IMR-90 (cell line): ENCODE measurements around the gene SPATA3. TPM values are rescaled to one million over a fixed set of nuclear protein-coding genes. Genes with fewer than 3 reads are reported as not detected.

Experiments
- ATAC-seq: fragments of 200-7000 bp; cut with Tn5 transposase; 2 replicates; pipeline ENCODE4 v1.9.1; 2020; ENCODE audit warnings: low read depth, mild to moderate bottlenecking, moderate library complexity
- BruUV-seq: library from RNA; stranded (reverse); fragments of 400-500 nt; replicated peaks from 2 replicates; lab custom pipeline; 2021; lab: Mats Ljungman, UMichigan
- CTCF ChIA-PET: fragments of 300-600 bp; formaldehyde crosslinking; extraction: SDS; loops from one replicate; lab custom pipeline; 2021; ENCODE audit warnings: antibody characterized with exemption; lab: Yijun Ruan, JAX
- POLR2A ChIA-PET: fragments of 300-600 bp; sonication (Branson Sonifier 250); formaldehyde crosslinking; loops from one replicate; lab custom pipeline; 2022; ENCODE audit warnings: antibody characterized with exemption; ENCODE audit not compliant: unreplicated experiment; lab: Charles Lee
- DNase-seq: peaks from one replicate; pipeline ENCODE4 v3.0.0; 2013
- H2AFZ ChIP-seq: replicated peaks from 2 replicates; pipeline ENCODE3; 2013; ENCODE audit warnings: low read length, mild to moderate bottlenecking; ENCODE audit not compliant: poor library complexity
- H2AK5ac ChIP-seq: 2 replicates; pipeline ENCODE4 v1.6.1; 2013; ENCODE audit warnings: low read depth, low read length, inconsistent platforms
- H2AK9ac ChIP-seq: replicated peaks from 2 replicates; pipeline ENCODE3; 2013; ENCODE audit warnings: mild to moderate bottlenecking, low read depth, low read length, moderate library complexity; ENCODE audit not compliant: poor library complexity
- H2BK120ac ChIP-seq: 2 replicates; pipeline ENCODE4 v1.6.1; 2013; ENCODE audit warnings: low read depth, low read length, inconsistent platforms
- H2BK15ac ChIP-seq: 3 replicates; pipeline ENCODE4 v1.6.1; 2013; ENCODE audit warnings: low read depth, low read length, inconsistent platforms
- H2BK20ac ChIP-seq: 2 replicates; pipeline ENCODE4 v1.6.1; 2013; ENCODE audit warnings: low read depth, mild to moderate bottlenecking, inconsistent platforms, low read length, moderate library complexity
- H2BK5ac ChIP-seq: 2 replicates; pipeline ENCODE4 v1.6.1; 2013; ENCODE audit warnings: mild to moderate bottlenecking, low read depth, low read length, inconsistent platforms; ENCODE audit not compliant: poor library complexity, severe bottlenecking
- H3K14ac ChIP-seq: replicated peaks from 2 replicates; pipeline ENCODE4 v1.6.1; 2013; ENCODE audit warnings: low read depth, low read length, inconsistent platforms
- H3K18ac ChIP-seq: 2 replicates; pipeline ENCODE4 v1.6.1; 2013; ENCODE audit warnings: low read depth, low read length, control low read depth
- H3K23ac ChIP-seq: 2 replicates; pipeline ENCODE4 v1.6.1; 2013; ENCODE audit warnings: low read depth, low read length, inconsistent platforms
- H3K27ac ChIP-seq: 2 replicates; pipeline ENCODE4 v1.5.1; 2013; ENCODE audit warnings: mild to moderate bottlenecking, control low read depth, low read length; ENCODE audit not compliant: insufficient read depth
- H3K27me3 ChIP-seq: 2 replicates; pipeline ENCODE4 v1.6.1; 2013; ENCODE audit warnings: low read length; ENCODE audit not compliant: control insufficient read depth, insufficient read depth
- H3K36me3 ChIP-seq: 2 replicates; pipeline ENCODE4 v1.6.1; 2013; ENCODE audit warnings: low read length, mixed read lengths; ENCODE audit not compliant: control insufficient read depth, insufficient read depth
- H3K4ac ChIP-seq: 2 replicates; pipeline ENCODE4 v1.6.1; 2013; ENCODE audit warnings: low read depth, low read length, inconsistent platforms
- H3K4me1 ChIP-seq: 2 replicates; pipeline ENCODE4 v1.6.1; 2013; ENCODE audit warnings: low read length, mixed read lengths; ENCODE audit not compliant: control insufficient read depth, insufficient read depth
- H3K4me2 ChIP-seq: 2 replicates; pipeline ENCODE4 v1.6.1; 2013; ENCODE audit warnings: low read depth, mild to moderate bottlenecking, control low read depth, low read length, moderate library complexity
- H3K4me3 ChIP-seq: 2 replicates; pipeline ENCODE4 v1.5.1; 2013; ENCODE audit warnings: low read depth, mild to moderate bottlenecking, control low read depth, low read length, moderate library complexity; ENCODE audit not compliant: insufficient read depth
- H3K56ac ChIP-seq: 2 replicates; pipeline ENCODE4 v1.6.1; 2013; ENCODE audit warnings: low read length, inconsistent platforms; ENCODE audit not compliant: insufficient read depth; ENCODE audit errors: extremely low read depth
- H3K79me1 ChIP-seq, 2 experiments: 2 replicates each; pipeline ENCODE4 v1.6.1; 2013; ENCODE audit warnings: low read length in 2 of 2, inconsistent platforms in 1 of 2, low read depth in 1 of 2
- H3K9ac ChIP-seq: 2 replicates; pipeline ENCODE4 v1.6.1; 2013; ENCODE audit warnings: low read depth, low read length, control low read depth
- H3K9me1 ChIP-seq: 2 replicates; pipeline ENCODE4 v1.6.1; 2013; ENCODE audit warnings: low read length, inconsistent platforms; ENCODE audit not compliant: insufficient read depth
- H3K9me3 ChIP-seq: 2 replicates; pipeline ENCODE4 v1.6.1; 2013; ENCODE audit warnings: low read length; ENCODE audit not compliant: control insufficient read depth, insufficient read depth
- H4K20me1 ChIP-seq: 2 replicates; pipeline ENCODE4 v1.6.1; 2013; ENCODE audit warnings: low read length, inconsistent platforms; ENCODE audit not compliant: insufficient read depth
- H4K5ac ChIP-seq: 2 replicates; pipeline ENCODE4 v1.6.1; 2013; ENCODE audit warnings: mild to moderate bottlenecking, low read depth, low read length, control low read depth
- H4K8ac ChIP-seq, 2 experiments: 2 replicates each; pipeline ENCODE4 v1.6.1; 2013; ENCODE audit warnings: low read depth in 2 of 2, low read length in 2 of 2, control low read depth in 1 of 2, inconsistent platforms in 1 of 2
- H4K91ac ChIP-seq: 2 replicates; pipeline ENCODE4 v1.6.1; 2013; ENCODE audit warnings: low read depth, low read length, inconsistent platforms; ENCODE audit not compliant: insufficient read depth
- BHLHE40 ChIP-seq: fragments of 150-350 bp; IDR thresholded peaks from 2 replicates; pipeline ENCODE4 v1.6.1; 2016; ENCODE audit warnings: mild to moderate bottlenecking, low read depth, low read length
- CEBPB ChIP-seq: IDR thresholded peaks from 2 replicates; pipeline ENCODE4 v1.6.1; 2012; ENCODE audit warnings: low read depth, low read length, improper control_type of control experiment
- CHD1 ChIP-seq: IDR thresholded peaks from 2 replicates; pipeline ENCODE4 v1.6.1; 2012; ENCODE audit warnings: low read depth, low read length, improper control_type of control experiment
- ELK1 ChIP-seq: fragments of 150-350 bp; IDR thresholded peaks from 2 replicates; pipeline ENCODE4 v1.6.1; 2016; ENCODE audit warnings: low read depth, mild to moderate bottlenecking, low read length, moderate library complexity, borderline replicate concordance
- FOS ChIP-seq: fragments of 150-350 bp; IDR thresholded peaks from 2 replicates; pipeline ENCODE4 v1.6.1; 2016; ENCODE audit warnings: low read depth, low read length
- MAFK ChIP-seq: IDR thresholded peaks from 2 replicates; pipeline ENCODE4 v1.6.1; 2012; ENCODE audit warnings: low read depth, low read length, improper control_type of control experiment
- MAZ ChIP-seq: IDR thresholded peaks from 2 replicates; pipeline ENCODE4 v1.6.1; 2012; ENCODE audit warnings: low read depth, mild to moderate bottlenecking, low read length, improper control_type of control experiment, moderate library complexity, borderline replicate concordance
- MXI1 ChIP-seq: IDR thresholded peaks from 2 replicates; pipeline ENCODE4 v1.6.1; 2012; ENCODE audit warnings: low read depth, mild to moderate bottlenecking, low read length, moderate library complexity, borderline replicate concordance
- NFE2L2 ChIP-seq: fragments of 150-350 bp; IDR thresholded peaks from 2 replicates; pipeline ENCODE4 v1.6.1; 2016; ENCODE audit warnings: low read depth, mild to moderate bottlenecking, low read length
- POLR2A ChIP-seq: IDR thresholded peaks from 2 replicates; pipeline ENCODE4 v1.6.1; 2012; ENCODE audit warnings: mild to moderate bottlenecking, low read depth, low read length
- RAD21 ChIP-seq: IDR thresholded peaks from 2 replicates; pipeline ENCODE4 v1.6.1; 2012; ENCODE audit warnings: low read length, improper control_type of control experiment
- RCOR1 ChIP-seq: IDR thresholded peaks from 2 replicates; pipeline ENCODE4 v1.6.1; 2012; ENCODE audit warnings: mild to moderate bottlenecking, low read length, improper control_type of control experiment; ENCODE audit not compliant: insufficient replicate concordance
- RFX5 ChIP-seq: IDR thresholded peaks from 2 replicates; pipeline ENCODE4 v1.8.0; 2012; ENCODE audit warnings: low read depth, mild to moderate bottlenecking, low read length, moderate library complexity
- SMC3 ChIP-seq: fragments of 150-350 bp; IDR thresholded peaks from 2 replicates; pipeline ENCODE4 v1.6.1; 2016; ENCODE audit warnings: low read depth, mild to moderate bottlenecking, antibody characterized with exemption, low read length, moderate library complexity
- USF2 ChIP-seq: fragments of 150-350 bp; IDR thresholded peaks from 2 replicates; pipeline ENCODE4 v1.6.1; 2017; ENCODE audit warnings: mild to moderate bottlenecking, antibody characterized with exemption, low read length, low read depth
- WGBS, 2 experiments: methylation state at CpG; one replicate each; pipeline versions ENCODE4 v1.1.5 to v1.1.7; 2013; ENCODE audit warnings: missing lambda C conversion rate in 2 of 2; ENCODE audit not compliant: insufficient read length in 1 of 2; ENCODE audit errors: extremely low coverage in 2 of 2; 5-methylcytosine and 5-hydroxymethylcytosine counted together
- dilution Hi-C: fragments of 300-500 bp; cut with HindIII; formaldehyde crosslinking; loops from one replicate; pipeline ENCODE4 v1.14.3; 2018; ENCODE audit warnings: low sequenced_read_pairs; ENCODE audit not compliant: unreplicated experiment
- in situ Hi-C: fragments of 300-500 bp; cut with MboI; formaldehyde crosslinking; loops from 3 replicates; pipeline ENCODE4 v1.14.3; 2019; ENCODE audit warnings: low sequenced_read_pairs, inconsistent platforms, mixed read lengths
- intact Hi-C: fragments of 100-400 bp; cut with micrococcal nuclease; formaldehyde crosslinking; loops from 2 replicates; pipeline ENCODE4 v1.10.0; 2022
- polyA plus RNA-seq, 3 experiments: library from polyadenylated mRNA; depleted of rRNA; stranded (reverse); fragments of >200 nt; gene quantifications; 2 replicates each; pipeline ENCODE4 v1.2.3, GENCODE V29; 2012; ENCODE audit warnings: low replicate concordance in 1 of 3
- total RNA-seq: library from RNA; depleted of rRNA; stranded (reverse); fragments of >200 nt; gene quantifications from 2 replicates; pipeline ENCODE4 v1.2.3, GENCODE V29; 2012
- TF ChIP-seq, protein P1 (sequence below): conservative IDR thresholded peaks from 2 replicates; pipeline ENCODE4 v1.5.1; 2012; ENCODE audit warnings: mild to moderate bottlenecking, low read depth, low read length, improper control_type of control experiment

SPATA3 gene
- total and polyA plus RNA-seq, 2 of the 4 experiments (the other 2 are of a cell fraction), result not detected

- H2AK9ac ChIP-seq, result peak overlapping the region; percentile 98
- peak overlapping the region; percentile 58; the same call in 1 of the 2 replicates for H3K4ac ChIP-seq
- H3K36me3 ChIP-seq, result peaks cover 5% of the 10 kb centered on the region
- POLR2A ChIA-PET, result no interaction called here
- H2BK120ac ChIP-seq, result no peak overlapping the region
- TF ChIP-seq ELK1, result no peak
- TF ChIP-seq, protein P1, sequence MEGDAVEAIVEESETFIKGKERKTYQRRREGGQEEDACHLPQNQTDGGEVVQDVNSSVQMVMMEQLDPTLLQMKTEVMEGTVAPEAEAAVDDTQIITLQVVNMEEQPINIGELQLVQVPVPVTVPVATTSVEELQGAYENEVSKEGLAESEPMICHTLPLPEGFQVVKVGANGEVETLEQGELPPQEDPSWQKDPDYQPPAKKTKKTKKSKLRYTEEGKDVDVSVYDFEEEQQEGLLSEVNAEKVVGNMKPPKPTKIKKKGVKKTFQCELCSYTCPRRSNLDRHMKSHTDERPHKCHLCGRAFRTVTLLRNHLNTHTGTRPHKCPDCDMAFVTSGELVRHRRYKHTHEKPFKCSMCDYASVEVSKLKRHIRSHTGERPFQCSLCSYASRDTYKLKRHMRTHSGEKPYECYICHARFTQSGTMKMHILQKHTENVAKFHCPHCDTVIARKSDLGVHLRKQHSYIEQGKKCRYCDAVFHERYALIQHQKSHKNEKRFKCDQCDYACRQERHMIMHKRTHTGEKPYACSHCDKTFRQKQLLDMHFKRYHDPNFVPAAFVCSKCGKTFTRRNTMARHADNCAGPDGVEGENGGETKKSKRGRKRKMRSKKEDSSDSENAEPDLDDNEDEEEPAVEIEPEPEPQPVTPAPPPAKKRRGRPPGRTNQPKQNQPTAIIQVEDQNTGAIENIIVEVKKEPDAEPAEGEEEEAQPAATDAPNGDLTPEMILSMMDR, result no peak
- TF ChIP-seq CEBPB, result no peak
- TF ChIP-seq MAZ, result no peak
- no peak for TF ChIP-seq RFX5
- TF ChIP-seq RCOR1, result no peak
- no peak for TF ChIP-seq FOS
- TF ChIP-seq MXI1, result no peak
- TF ChIP-seq MAFK, result no peak
- TF ChIP-seq RAD21, result no peak
- TF ChIP-seq NFE2L2, result no peak
- no peak for TF ChIP-seq CHD1
- TF ChIP-seq SMC3, result no peak
- no peak for TF ChIP-seq POLR2A
- TF ChIP-seq BHLHE40, result no peak
- TF ChIP-seq USF2, result no peak
- no peaks in the 10 kb centered on the region for H3K9me3 ChIP-seq
- in situ Hi-C loops (no loop called here), intact Hi-C loops (no loop called here), dilution Hi-C loops (no loop called here)
- H3K79me1 ChIP-seq, result peaks cover 10 to 21% of the 10 kb centered on the region in 2 experiments; a peak in 3 of 4 replicates
- H2AFZ ChIP-seq, result peak overlapping the region; percentile 98
- 0 out of 2 replicates have a peak overlapping the region, but pooled peaks have one; percentile 38 for H4K91ac ChIP-seq
- 20% methylated on average over 3 of the region's 10 CpGs; no CpG with 5 or more reads in 1 of the 2 experiments for WGBS, 2 experiments
- H3K23ac ChIP-seq, result peak overlapping the region; percentile 61
- H2BK15ac ChIP-seq, result no peak overlapping the region
- H3K56ac ChIP-seq, result 0 out of 2 replicates have a peak overlapping the region, but pooled peaks have one; percentile 45
- H3K27ac ChIP-seq, result peak overlapping the region; percentile 98; the same call in 1 of the 2 replicates
- peak overlapping the region; percentile 20; the same call in 1 of the 2 replicates for H4K5ac ChIP-seq
- H3K27me3 ChIP-seq, result no peaks in the 10 kb centered on the region
- H3K4me3 ChIP-seq, result peak overlapping the region; percentile 84
- ATAC-seq (no peak), DNase-seq (peak; percentile 31)
- H3K4me2 ChIP-seq, result peak overlapping the region; percentile 100
- peak overlapping the region; percentile 54; the same call in 1 of the 2 replicates for H3K14ac ChIP-seq
- no TSS peak for BruUV-seq
- H4K20me1 ChIP-seq, result peaks cover 20% of the 10 kb centered on the region; the same call in 1 of the 2 replicates
- H3K9ac ChIP-seq, result peak overlapping the region; percentile 96
- H2AK5ac ChIP-seq, result no peak overlapping the region
- H3K4me1 ChIP-seq, result 0 out of 2 replicates have a peak, but pooled peaks cover 2% of the 10 kb centered on the region
- H4K8ac ChIP-seq, result peak overlapping the region; percentile 67 to 82; a peak in 3 of 4 replicates
- peaks cover 8% of the 10 kb centered on the region for H3K9me1 ChIP-seq
- H2BK20ac ChIP-seq, result no peak overlapping the region
- peak overlapping the region; percentile 99 for H2BK5ac ChIP-seq
- CTCF ChIA-PET, result interaction anchor here (0.8 to 1.0 kb wide), 2 partner anchors 11 to 167 kb away, joined by 3 to 4 read pairs; no protein-coding TSS in a partner anchor
- no peak overlapping the region for H3K18ac ChIP-seq
Observed at GRCh38 chr2:231057590-231057989, 61.7 kb downstream of the SPATA3 start.
